Right cardiac atrium (tissue), 5 donors: ENCODE data around the gene TRIM74. TPM values are rescaled to one million over a fixed set of nuclear protein-coding genes. Genes with fewer than 3 reads are reported as not detected.
A peak's percentile ranks its signal among the peaks of the same experiment; 100 is the strongest.
"Not testable (repeated sequence)": the region's sequence is repeated elsewhere in the genome, so short reads cannot be mapped to it uniquely, and the experiment has no call there.

ENCODE experiments used
- ATAC-seq, 2 donors: fragments of 200-7000 bp; cut with Tn5 transposase; one replicate each; pipeline versions ENCODE4 v1.8.0 to v1.9.1; 2020; ENCODE audit warnings: moderate library complexity in 2 of 2, mild to moderate bottlenecking in 1 of 2
- DNase-seq, 3 donors: peaks; one replicate each; pipeline ENCODE4 v3.0.0-alpha.2; 2020
- H3K27ac ChIP-seq: one replicate; pipeline ENCODE4 v1.5.1; 2013; ENCODE audit warnings: mild to moderate bottlenecking, low read length, control low read depth, moderate library complexity
- H3K27me3 ChIP-seq: one replicate; pipeline ENCODE4 v1.6.1; 2013; ENCODE audit not compliant: control insufficient read depth, insufficient read depth
- H3K4me1 ChIP-seq: one replicate; pipeline ENCODE4 v1.6.1; 2013; ENCODE audit warnings: low read length; ENCODE audit not compliant: control insufficient read depth, insufficient read depth
- H3K4me3 ChIP-seq: one replicate; pipeline ENCODE4 v1.5.1; 2013; ENCODE audit warnings: low read length, control low read depth
- H3K9me3 ChIP-seq: one replicate; pipeline ENCODE4 v1.6.1; 2013; ENCODE audit warnings: low read length; ENCODE audit not compliant: control insufficient read depth
- WGBS: extraction: QIAGEN DNeasy Blood & Tissue Kit; methylation state at CpG from one replicate; pipeline ENCODE4 v1.1.7; 2013; 5-methylcytosine and 5-hydroxymethylcytosine counted together
- intact Hi-C, 4 donors: fragments of 100-400 bp; cut with DNase I; formaldehyde crosslinking; loops; one replicate each; pipeline versions ENCODE4 v1.11.0 to v1.14.0; 2022 to 2023
- long read RNA-seq, 4 donors: library from polyadenylated mRNA; unstranded; transcript quantifications; one replicate each; pipeline ENCODE4 v2.0.0, GENCODE V29; 2020 to 2021
- polyA plus RNA-seq: library from polyadenylated mRNA; stranded (reverse); fragments of 200-250 nt; gene quantifications from one replicate; pipeline ENCODE4 v1.2.3, GENCODE V29; 2013
- total RNA-seq, 4 donors: library from RNA; stranded (reverse); fragmentation: NEBNext Ultra II Directional; extraction: Animal tissue kit (Norgen Biotek cat#: 25700); gene quantifications; one replicate each; pipeline ENCODE4 v1.2.1, GENCODE V29; 2021
- donor health status: healthy with polysubstance abuse.
- donor health status: DM: no; HTN: yes; CAD: no.
- donor health status: DM: no; HTN: no; CAD: no.
- donor health status: DM: no; HTN: yes; CAD: no; lungs with severe emphysema.
- donor health status: DM: yes; HTN: yes; CAD: no.

Gene TRIM74
- under 1 TPM in 1 of 4 donors, not detected in 3; 0.53 TPM for total RNA-seq
- 0.27 TPM for polyA plus RNA-seq
- long read RNA-seq, donor 1, partial matches to known transcripts: 0 of 2 reads
- long read RNA-seq, donor 1, other reads (novel, unspliced or antisense): 2 of 2 reads
- long read RNA-seq, donor 2, partial matches to known transcripts: 1 of 1 reads
- long read RNA-seq, donor 2, other reads (novel, unspliced or antisense): 0 of 1 reads
- long read RNA-seq, donor 3: 0 reads
- long read RNA-seq, donor 4, partial matches to known transcripts: 0 of 1 reads
- long read RNA-seq, donor 4, other reads (novel, unspliced or antisense): 1 of 1 reads

- H3K27ac ChIP-seq, H3K9me3 ChIP-seq, H3K4me1 ChIP-seq, intact Hi-C loops, H3K27me3 ChIP-seq, H3K4me3 ChIP-seq: not testable (repeated sequence)
- peak in 1 of 2 donors; percentile 13 for ATAC-seq
- WGBS: 44% methylated on average over 10 of the region's 36 CpGs
- DNase-seq: peak; percentile 3 to 46 (median 22)
These were observed at the start of gene TRIM74 for GRCh38 chr7:72968980-72969516. TRIM74 (minus strand) TSS chr7:72969466; CDS start chr7:72966157, 3,309 bp downstream.

- peak overlapping the region; percentile 20 for H3K4me3 ChIP-seq
- peak; percentile 16 to 32 (median 29) for DNase-seq
- 23% methylated on average over 10 of the region's 10 CpGs for WGBS
These were observed 37.2 kb upstream of the TRIM74 start for GRCh38 chr7:73006491-73006890.

GRCh38 chr7:73005693-73006447 lies 36.6 kb upstream of the TRIM74 start:
- H3K9me3 ChIP-seq, intact Hi-C loops, H3K4me1 ChIP-seq, H3K27me3 ChIP-seq: not testable (repeated sequence)
- under 1% methylated on average over 46 of the region's 66 CpGs for WGBS
- Histone ChIP-seq H3K4me3 (peak overlapping the region; percentile 66), H3K27ac (peak overlapping the region; percentile 96)
- peak; percentile 87 to 94 (median 93) for DNase-seq
- peak; percentile 98 to 99 for ATAC-seq

More at GRCh38 chr7:73006491-73006890, 37.2 kb upstream of the TRIM74 start:
- H3K9me3 ChIP-seq, H3K27me3 ChIP-seq, ATAC-seq, intact Hi-C loops, H3K27ac ChIP-seq, H3K4me1 ChIP-seq: not testable (repeated sequence)

- intact Hi-C loops, H3K27me3 ChIP-seq, H3K9me3 ChIP-seq, H3K4me1 ChIP-seq: not testable (repeated sequence)
- WGBS: 0% methylated on average over 15 of the region's 30 CpGs
- Histone ChIP-seq H3K4me3 (peak overlapping the region; percentile 66), H3K27ac (peak overlapping the region; percentile 96)
- peak; percentile 85 to 95 (median 90) for DNase-seq
- ATAC-seq: peak; percentile 98
These were observed 36.1 kb upstream of the TRIM74 start for GRCh38 chr7:73005356-73005692.

GRCh38 chr7:72997887-72998468 lies 28.7 kb upstream of the TRIM74 start:
- DNase-seq, intact Hi-C loops, H3K4me3 ChIP-seq, H3K9me3 ChIP-seq, H3K27me3 ChIP-seq, H3K27ac ChIP-seq, H3K4me1 ChIP-seq: not testable (repeated sequence)
- ATAC-seq: peak in 1 of 2 donors; percentile 51
- no CpG with 5 or more reads among the region's 11 CpGs for WGBS

GRCh38 chr7:72997447-72997846 lies 28.2 kb upstream of the TRIM74 start:
- DNase-seq (peak in 1 of 3 donors; percentile 6), ATAC-seq (peak; percentile 29 to 49)
- H3K27ac ChIP-seq, H3K4me1 ChIP-seq, intact Hi-C loops, H3K9me3 ChIP-seq, H3K27me3 ChIP-seq, H3K4me3 ChIP-seq: not testable (repeated sequence)
- 61% methylated on average over 4 of the region's 8 CpGs for WGBS

- H3K9me3 ChIP-seq, H3K4me3 ChIP-seq, intact Hi-C loops, H3K27me3 ChIP-seq, H3K4me1 ChIP-seq, H3K27ac ChIP-seq, ATAC-seq: not testable (repeated sequence)
- WGBS: 98% methylated on average over 8 of the region's 8 CpGs
- DNase-seq: peak in 1 of 3 donors; percentile 1
These were observed 26.2 kb upstream of the TRIM74 start for GRCh38 chr7:72995484-72995883.

- H3K9me3 ChIP-seq, H3K4me1 ChIP-seq, H3K27ac ChIP-seq, H3K4me3 ChIP-seq, H3K27me3 ChIP-seq, intact Hi-C loops: not testable (repeated sequence)
- WGBS: 19% methylated on average over 10 of the region's 14 CpGs
- ATAC-seq: peak; percentile 96
- DNase-seq: peak; percentile 70 to 87 (median 82)
These were observed 21.1 kb upstream of the TRIM74 start for GRCh38 chr7:72990146-72990913.

- ATAC-seq, intact Hi-C loops, H3K27ac ChIP-seq, H3K9me3 ChIP-seq, H3K4me3 ChIP-seq, H3K4me1 ChIP-seq, DNase-seq, H3K27me3 ChIP-seq: not testable (repeated sequence)
- WGBS: 96% methylated on average over 3 of the region's 11 CpGs
These were observed 12.8 kb upstream of the TRIM74 start for GRCh38 chr7:72982084-72982483.

- H3K4me1 ChIP-seq, H3K27me3 ChIP-seq, intact Hi-C loops, H3K9me3 ChIP-seq, H3K4me3 ChIP-seq, H3K27ac ChIP-seq: not testable (repeated sequence)
- DNase-seq (peak in 1 of 3 donors; percentile 18), ATAC-seq (peak in 1 of 2 donors; percentile 5)
- 88% methylated on average over 2 of the region's 6 CpGs for WGBS
These were observed 11.1 kb upstream of the TRIM74 start for GRCh38 chr7:72980382-72980781.
